GM18502 (cell line): ENCODE measurements around the gene RPUSD3.
"Not testable (repeated sequence)": the region's sequence is repeated elsewhere in the genome, so short reads cannot be mapped to it uniquely, and the experiment has no call there.

ENCODE experiments used
- ATAC-seq: cut with Tn5 transposase; IDR thresholded peaks from one replicate; pipeline ENCODE4 v1.9.1; 2021; ENCODE audit warnings: mild to moderate bottlenecking; ENCODE audit not compliant: unreplicated experiment, poor library complexity

RPUSD3 gene

DNA sequence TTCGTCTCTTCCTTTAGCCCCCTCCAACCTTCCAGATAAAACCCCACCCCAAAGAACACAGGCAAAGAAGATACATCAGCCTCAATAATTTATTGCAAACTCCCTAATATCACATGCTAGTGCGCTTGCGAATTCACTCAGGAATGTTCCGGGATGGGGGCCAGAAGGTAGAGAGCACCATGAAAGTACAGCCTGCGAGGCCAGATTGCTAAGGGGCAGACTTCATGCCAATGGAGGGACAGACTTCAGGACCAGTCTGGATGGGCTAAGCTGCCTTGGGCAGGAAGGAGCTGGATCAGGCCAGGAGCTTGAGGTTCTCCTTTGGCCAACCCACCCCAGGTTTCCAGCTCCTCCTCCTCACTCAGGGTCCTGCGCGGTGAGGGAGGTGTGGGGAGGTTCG is 22.8 kb upstream of the RPUSD3 start:
- no peak for ATAC-seq

DNA sequence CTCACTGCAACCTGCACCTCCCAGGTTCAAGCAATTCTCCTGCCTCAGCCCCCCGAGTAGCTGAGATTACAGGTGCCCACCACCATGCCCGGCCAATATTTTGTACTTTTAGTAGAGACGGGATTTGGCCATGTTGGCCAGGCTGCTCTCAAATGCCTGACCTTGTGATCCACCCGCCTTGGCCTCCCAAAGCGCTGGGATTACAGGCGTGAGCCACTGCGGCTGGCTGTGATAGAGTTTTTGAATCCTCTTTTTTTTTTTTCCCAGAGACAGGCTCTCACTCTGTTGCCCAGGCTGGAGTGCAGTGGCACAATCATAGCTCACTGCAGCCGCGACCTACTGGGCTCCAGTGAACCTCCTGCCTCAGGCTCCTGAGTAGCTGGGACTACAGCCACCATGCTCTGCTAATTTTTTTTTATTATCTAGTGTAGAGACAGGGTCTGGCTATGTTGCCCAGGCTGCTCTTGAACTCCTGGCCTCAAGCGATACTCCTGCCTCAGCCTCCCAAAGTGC is 21.4 kb upstream of the RPUSD3 start:
- ATAC-seq: not testable (repeated sequence)

- no peak for ATAC-seq
Measured at GRCh38 chr3:9864200-9864927, 20.6 kb upstream of the RPUSD3 start.

- no peak for ATAC-seq
Measured at GRCh38 chr3:9863058-9863772, 19.4 kb upstream of the RPUSD3 start.

- no peak for ATAC-seq
Measured at GRCh38 chr3:9862391-9863057, 18.7 kb upstream of the RPUSD3 start.

GRCh38 chr3:9861626-9862130 is 17.9 kb upstream of the RPUSD3 start:
- no peak for ATAC-seq

GRCh38 chr3:9861201-9861600 is 17.4 kb upstream of the RPUSD3 start:
- no peak for ATAC-seq

DNA sequence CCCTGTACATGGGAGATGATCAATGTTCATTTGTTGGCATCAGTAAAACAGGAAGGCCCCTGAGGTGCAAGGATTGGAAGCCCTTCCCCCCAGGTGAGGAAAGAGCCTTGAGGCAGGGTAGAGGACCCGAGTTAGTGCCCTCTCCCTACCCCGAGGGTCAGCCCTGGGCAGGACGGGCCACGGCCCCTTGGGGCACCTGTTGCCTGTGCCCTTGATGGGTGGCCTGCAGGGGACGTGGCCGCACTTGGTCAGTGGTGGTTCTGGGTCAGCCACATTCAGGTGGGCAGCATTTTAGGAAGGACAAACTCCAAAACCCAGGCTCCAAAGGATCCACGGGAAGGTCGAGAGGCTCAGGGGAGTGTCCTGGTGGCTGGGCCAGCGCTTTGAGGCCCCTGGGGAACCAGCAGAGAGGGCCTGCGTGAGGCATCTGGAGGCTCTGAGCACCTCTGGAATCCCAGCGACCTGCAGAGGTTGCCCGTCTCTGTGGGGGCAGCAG is 15.8 kb upstream of the RPUSD3 start:
- no peak for ATAC-seq

- ATAC-seq: no peak
Measured at GRCh38 chr3:9855594-9855993, 11.8 kb upstream of the RPUSD3 start.

DNA sequence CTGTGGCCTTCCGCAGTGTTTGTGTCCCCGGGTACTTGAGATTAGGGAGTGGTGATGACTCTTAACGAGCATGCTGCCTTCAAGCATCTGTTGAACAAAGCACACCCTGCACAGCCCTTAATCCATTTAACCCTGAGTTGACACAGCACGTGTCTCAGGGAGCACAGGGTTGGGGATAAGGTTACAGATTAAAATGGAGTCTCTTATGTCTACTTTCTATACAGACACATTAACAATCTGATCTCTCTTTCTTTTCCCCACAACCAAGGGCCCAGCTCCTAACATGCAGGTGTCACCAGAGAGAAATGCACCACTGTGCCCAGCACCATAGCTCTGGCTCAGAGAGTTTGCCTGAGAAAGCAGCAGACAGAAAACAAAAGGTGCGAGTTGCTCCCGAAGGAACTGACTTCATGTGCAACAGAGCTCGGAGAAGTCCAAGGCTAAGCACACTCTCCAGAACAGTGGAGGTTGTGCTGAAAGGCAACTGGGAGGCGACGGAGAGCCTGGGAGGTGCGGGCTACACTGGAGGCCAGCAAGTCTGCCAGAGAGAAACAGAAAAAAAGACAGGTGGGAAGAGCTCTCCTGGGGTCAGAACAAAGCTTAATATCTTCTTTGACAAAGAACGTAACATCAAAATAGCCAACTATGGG is 10.6 kb upstream of the RPUSD3 start:
- not testable (repeated sequence) for ATAC-seq

- no peak for ATAC-seq
Measured at GRCh38 chr3:9852528-9852927, 8.7 kb upstream of the RPUSD3 start.

DNA sequence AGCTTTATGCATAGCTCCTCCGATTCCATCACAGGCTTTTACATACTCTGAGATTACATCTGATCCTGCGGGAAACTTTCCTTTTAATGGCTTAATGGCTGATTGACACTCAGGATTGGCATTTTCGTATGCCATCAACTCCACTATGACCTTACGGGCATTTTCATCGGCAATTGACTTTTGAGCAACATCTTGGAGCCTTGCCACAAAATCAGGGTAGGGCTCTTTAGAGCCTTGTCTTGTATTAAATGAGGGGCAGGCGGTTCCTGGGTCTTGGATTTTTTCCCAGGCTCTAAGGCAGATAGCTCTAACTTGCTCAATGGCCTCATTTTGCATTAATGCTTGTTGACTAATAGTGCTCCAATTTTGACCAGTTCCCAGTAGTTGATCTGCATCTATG is 8.1 kb upstream of the RPUSD3 start:
- ATAC-seq: not testable (repeated sequence)

DNA sequence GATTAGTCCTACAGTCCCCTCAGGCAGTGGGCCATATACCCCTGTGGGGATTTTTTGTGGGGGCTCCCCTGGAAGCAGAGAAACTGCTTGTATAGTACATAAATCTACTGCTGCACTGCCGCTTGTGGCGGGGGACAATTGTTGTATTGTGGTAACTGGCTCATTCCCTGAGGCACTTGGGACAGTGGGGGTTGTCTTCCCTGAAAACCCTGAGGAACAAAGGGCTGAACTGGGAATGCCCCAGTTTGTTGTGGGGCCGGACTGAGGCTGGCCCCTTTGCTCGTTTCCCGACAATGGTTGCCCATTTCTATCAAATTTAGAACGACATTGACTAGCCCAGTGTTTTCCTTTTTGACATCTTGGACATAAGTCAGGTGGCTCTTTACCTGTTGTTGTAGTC is 7.6 kb upstream of the RPUSD3 start:
- ATAC-seq: not testable (repeated sequence)

- not testable (repeated sequence) for ATAC-seq
Measured at GRCh38 chr3:9848860-9849259, 5.1 kb upstream of the RPUSD3 start.

DNA sequence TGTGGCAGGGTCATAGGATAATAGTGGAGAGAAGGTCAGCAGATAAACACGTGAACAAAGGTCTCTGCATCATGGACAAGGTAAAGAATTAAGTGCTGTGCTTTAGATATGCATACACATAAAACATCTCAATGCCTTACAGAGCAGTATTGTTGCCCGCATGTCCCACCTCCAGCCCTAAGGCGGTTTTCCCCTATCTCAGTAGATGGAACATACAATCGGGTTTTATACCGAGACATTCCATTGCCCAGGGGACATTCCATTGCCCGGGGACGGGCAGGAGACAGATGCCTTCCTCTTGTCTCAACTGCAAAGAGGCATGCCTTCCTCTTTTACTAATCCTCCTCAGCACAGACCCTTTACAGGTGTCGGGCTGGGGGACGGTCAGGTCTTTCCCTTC is 4.1 kb upstream of the RPUSD3 start:
- ATAC-seq: not testable (repeated sequence)

DNA sequence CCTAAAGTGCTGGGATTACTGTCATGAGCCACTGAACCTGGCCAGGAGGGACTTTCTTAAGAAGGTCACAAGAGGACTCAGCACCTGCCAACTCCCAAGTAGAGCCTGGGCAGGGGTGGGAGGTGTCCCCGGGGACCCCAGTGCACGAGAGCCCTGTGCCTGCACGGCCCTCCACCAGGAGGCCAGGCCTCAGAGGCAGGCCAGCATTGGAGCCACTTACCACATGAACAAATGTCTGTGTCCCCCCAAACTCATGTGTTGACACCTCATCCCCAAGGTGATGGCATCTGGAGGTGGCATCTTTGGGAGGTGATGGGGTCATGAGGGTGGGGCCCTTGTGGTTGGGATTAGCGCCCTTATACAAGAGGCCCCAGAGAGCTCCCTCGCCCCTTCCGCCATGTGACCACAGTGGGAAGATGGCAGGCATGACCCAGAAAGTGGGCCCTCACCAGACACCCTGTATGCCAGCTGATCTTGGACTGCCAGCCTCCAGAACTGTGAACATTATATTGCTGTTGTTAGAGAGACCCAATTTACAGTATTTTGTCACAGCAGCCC is 3.2 kb upstream of the RPUSD3 start:
- ATAC-seq: no peak

DNA sequence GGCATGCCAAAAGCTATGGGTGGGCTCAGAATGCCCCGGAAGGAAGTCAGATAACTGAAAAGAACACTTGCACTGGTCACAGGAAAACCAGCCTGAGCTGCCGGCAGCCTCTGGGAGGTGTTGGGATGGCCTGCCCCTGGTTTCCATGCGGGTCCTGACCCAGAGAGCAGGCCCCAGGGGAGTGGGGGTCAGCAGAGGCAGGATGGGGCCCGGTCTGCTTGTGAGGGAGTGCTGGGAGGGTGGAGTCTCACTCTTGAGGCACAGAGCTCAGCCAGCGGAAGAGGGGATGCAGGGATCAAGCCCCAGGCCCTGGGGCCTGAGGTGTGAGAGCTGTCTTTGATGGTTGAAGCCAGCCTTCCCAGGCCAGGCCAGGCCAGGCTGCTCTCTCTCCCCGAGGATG is 2.4 kb upstream of the RPUSD3 start:
- no peak for ATAC-seq

DNA sequence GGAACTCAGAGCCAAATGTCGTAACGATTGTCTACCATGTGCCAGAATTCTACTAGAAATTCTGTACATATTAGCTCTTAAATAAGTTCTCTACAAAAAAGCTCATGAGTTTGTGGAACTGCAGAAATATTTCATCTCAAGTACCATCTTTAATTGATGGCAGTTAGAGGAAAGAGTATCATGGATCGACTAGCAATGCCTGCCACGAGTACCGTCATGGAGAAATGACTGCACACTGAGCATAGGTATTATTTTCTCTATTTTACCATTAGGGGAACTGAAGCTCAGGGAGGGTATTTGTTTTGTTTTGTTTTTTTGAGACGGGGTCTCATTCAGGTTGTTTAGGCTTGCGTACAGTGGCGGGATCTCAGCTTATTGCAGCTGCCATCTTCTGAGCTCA is 2.8 kb downstream of the RPUSD3 start:
- no peak for ATAC-seq

- no peak for ATAC-seq
Measured at GRCh38 chr3:9838856-9839255, 5.0 kb downstream of the RPUSD3 start.
